Measurements from ENCODE around the gene MRPS33.

- TF ChIP-seq CTCF (IDR thresholded peaks at IDR 0.05; ENCODE audit: low read depth, low read length) = no peak
- no peak for TF ChIP-seq EZH2phosphoT487 (IDR thresholded peaks at IDR 0.05; ENCODE audit: low read depth)
These were observed 32.2 kb downstream of the MRPS33 start for GRCh38 chr7:140982508-140982907.
